Activated naive CD4-positive, alpha-beta T cell (primary cell): ENCODE measurements around the gene POLR2I.
"Not testable (repeated sequence)": the region's sequence is repeated elsewhere in the genome, so short reads cannot be mapped to it uniquely, and the experiment has no call there.

ENCODE experiments used
- DNase-seq, 4 experiments: peaks; one replicate each; lab custom pipeline; 2025; lab: John Stamatoyannopoulos, UW

POLR2I gene

GRCh38 chr19:36134867-36135266 is 20.2 kb upstream of the POLR2I start:
- DNase-seq, result not testable (repeated sequence)

DNA sequence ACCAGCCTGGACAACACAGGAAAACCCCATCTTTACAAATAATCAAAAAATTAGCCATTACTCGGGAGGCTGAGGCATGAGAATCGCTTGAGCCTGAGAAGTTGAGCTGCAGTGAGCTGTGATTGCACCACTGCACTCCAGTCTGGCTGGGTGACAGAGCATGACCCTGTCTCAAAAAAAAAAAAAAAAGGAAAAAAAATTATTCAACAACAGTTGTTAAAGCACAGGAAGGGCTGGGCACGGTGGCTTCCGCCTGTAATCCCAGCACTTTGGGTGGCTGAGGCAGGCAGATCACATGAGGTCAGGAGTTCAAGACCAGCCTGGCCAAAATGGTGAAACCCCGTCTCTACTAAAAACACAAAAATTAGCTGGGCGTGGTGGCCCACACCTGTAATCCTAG is 16.5 kb upstream of the POLR2I start:
- DNase-seq, result not testable (repeated sequence)

GRCh38 chr19:36128392-36128736 is 13.7 kb upstream of the POLR2I start:
- no peak for DNase-seq

DNA sequence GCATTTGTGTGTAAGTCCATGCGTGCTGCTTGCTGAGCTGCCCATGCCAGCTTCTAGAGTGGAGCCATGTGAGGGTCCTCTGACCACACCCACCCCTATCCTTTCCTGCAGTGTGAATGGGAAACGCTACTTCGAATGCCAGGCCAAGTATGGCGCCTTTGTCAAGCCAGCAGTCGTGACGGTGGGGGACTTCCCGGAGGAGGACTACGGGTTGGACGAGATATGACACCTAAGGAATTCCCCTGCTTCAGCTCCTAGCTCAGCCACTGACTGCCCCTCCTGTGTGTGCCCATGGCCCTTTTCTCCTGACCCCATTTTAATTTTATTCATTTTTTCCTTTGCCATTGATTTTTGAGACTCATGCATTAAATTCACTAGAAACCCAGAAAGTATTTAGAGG is 10.9 kb upstream of the POLR2I start:
- DNase-seq, result no peak

GRCh38 chr19:36121486-36122124 is 6.9 kb upstream of the POLR2I start:
- no peak for DNase-seq

DNA sequence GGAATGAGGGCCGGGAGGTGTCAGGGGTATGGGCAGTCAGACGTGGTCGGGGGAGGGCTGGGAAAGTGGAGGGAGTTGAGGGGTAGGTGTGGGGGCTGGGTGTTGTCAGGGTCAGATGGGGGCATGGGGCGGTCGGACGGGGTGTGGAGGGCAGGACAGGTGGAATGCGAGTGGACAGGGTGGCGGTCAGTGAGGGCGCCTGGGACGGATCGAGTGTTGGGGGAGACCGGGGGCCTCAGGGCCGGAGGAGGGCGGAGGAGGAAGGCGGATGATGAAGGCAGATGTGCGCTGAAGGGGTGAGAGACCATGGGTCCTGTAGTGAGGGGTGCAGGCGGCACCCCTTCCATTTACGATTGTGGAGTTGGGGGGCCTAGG is 6.3 kb upstream of the POLR2I start:
- no peak for DNase-seq

GRCh38 chr19:36120092-36120983 is 5.7 kb upstream of the POLR2I start:
- DNase-seq, result no peak

GRCh38 chr19:36116344-36116637 is 1.6 kb upstream of the POLR2I start:
- no peak for DNase-seq

- peak; percentile 90 to 94 (median 92) for DNase-seq
Measured at GRCh38 chr19:36115453-36116343, 1.0 kb upstream of the POLR2I start, which contains the start of gene TBCB. TBCB (plus strand) TSS chr19:36115468; CDS start chr19:36115561, 93 bp downstream.

GRCh38 chr19:36113894-36114720 is 568 bp downstream of the POLR2I start:
- DNase-seq, result no peak

DNA sequence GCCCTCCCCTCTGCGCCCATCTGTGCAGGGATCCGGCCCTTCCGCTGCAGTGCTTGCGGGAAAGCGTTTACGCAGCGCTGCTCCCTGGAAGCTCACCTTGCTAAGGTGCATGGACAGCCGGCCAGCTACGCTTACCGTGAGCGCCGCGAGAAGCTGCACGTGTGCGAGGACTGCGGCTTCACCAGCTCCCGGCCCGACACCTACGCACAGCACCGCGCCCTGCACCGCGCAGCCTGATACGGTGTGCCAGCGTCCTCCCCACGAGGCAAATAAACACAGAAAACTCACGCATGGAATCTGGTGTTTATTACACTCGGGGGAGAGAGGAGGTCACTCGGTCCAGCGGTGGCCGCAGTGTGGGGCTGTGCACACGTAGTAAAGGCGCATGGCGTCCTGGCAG is 1.2 kb downstream of the POLR2I start:
- no peak for DNase-seq

- no peak for DNase-seq
Measured at GRCh38 chr19:36112678-36113077, 2.0 kb downstream of the POLR2I start.

DNA sequence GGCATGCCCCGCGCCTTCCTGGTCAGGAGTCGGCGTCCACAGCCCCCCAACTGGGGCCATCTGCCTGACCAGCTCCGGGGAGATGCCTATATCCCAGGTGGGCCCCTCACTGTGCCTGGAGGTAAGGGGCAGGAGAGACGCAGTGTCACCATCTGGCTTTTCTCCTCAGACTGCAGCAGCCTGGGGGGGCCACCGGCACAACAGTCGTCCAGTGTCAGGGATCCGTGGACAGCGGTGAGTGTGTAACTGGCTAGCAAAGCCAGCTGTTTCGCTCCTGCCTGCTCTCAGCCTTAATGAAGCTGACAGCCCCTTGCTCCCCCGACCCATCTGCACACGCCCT is 3.5 kb downstream of the POLR2I start:
- DNase-seq, result no peak

GRCh38 chr19:36110487-36111199 is 4.0 kb downstream of the POLR2I start, which contains the start of gene OVOL3:
OVOL3 (plus strand) TSS chr19:36111143; CDS start chr19:36111203, 60 bp downstream.
- DNase-seq, result no peak

GRCh38 chr19:36108684-36109083 is 6.0 kb downstream of the POLR2I start:
- no peak for DNase-seq

DNA sequence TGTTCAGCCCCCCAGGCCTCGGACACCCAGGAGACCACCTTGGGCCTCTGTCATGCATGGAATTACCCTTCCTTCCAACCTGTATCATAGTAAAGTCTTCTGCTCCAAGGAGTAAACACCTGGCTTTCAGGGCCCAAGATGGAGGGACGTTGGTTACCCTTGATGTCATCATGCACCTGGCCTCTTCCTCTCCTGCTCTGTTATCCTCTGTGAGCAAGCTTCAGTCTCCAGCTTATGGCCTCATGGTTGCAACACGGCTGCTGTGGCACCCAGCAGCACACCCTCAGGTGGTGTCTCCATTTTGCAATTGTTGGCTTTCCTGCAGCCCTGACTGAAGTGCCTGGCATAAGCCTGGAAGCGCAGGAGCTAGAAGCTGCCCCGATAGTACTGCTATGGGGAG is 7.7 kb downstream of the POLR2I start:
- no peak for DNase-seq

DNA sequence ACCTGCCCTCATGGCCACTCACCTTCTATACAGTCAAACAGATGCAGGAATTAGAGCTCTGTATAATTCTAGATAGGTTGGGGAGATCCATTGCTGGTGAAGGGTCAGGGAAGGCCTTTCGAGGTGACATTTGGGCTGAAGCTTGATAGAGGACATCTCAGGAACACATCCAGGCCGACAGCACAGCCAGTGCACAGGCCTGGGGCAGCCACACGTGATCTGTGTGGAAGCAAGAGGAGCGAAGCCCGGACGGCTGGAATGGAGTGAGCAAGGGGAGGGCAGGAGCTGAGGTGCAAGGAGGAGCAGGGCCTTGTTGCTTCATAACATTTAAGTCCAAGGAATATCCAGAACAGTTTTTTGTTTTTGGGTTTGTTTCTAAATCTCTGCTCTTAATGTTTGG is 8.2 kb downstream of the POLR2I start:
- no peak for DNase-seq

- DNase-seq, result no peak
Measured at GRCh38 chr19:36103842-36104552, 10.7 kb downstream of the POLR2I start.

DNA sequence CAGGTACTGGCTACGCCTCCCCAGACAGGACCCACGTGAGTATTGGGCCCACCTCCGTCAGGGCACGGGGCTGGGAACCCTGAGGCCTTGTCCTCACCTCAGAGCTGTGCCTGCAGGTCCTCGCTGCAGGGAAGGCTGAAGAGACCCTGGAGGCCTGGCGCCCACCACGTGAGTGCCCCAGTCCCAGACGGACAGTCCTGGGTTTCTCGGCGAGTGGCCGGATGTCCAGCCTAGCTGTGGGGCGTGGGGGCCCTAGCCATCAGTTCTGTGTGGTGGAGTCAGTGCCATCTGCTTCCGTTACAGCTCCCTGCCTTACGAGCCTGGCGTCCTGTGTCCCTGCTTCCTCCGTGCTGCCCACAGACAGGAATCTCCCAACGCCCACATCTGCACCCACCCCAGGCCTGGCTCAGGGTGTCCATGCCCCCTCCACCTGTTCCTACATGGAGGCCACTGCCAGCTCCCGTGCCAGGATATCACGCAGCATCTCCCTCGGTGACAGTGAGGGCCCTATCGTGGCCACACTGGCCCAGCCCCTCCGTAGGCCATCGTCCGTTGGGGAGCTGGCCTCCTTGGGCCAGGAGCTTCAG is 11.5 kb downstream of the POLR2I start:
- no peak for DNase-seq
